CD14-positive monocyte (primary cell): Measurements from ENCODE around the gene CRX. TPM values are rescaled to one million over a fixed set of nuclear protein-coding genes. Genes with fewer than 3 reads are reported as not detected.
"Not testable (repeated sequence)": the region's sequence is repeated elsewhere in the genome, so short reads cannot be mapped to it uniquely, and the experiment has no call there.

Experiments
- DNase-seq, 3 donors: peaks; one replicate each; pipeline ENCODE4 v3.0.0-alpha.2; 2011 to 2022
- H2AFZ ChIP-seq: 2 replicates; pipeline ENCODE4 v1.6.0; 2012; ENCODE audit warnings: mild to moderate bottlenecking, low read depth, low read length, inconsistent platforms; ENCODE audit not compliant: insufficient read depth, poor library complexity, severe bottlenecking
- H3K27ac ChIP-seq, 2 donors: 1 replicate in 1 of 2; 2 replicates in 1 of 2; pipeline ENCODE4 v1.5.1; 2012 to 2013; ENCODE audit warnings: low read length in 2 of 2, control low read depth in 1 of 2, inconsistent platforms in 1 of 2, low read depth in 1 of 2, mild to moderate bottlenecking in 1 of 2
- H3K27me3 ChIP-seq, 2 donors: one replicate each; pipeline versions ENCODE4 v1.6.0 to v1.6.1; 2011 to 2013; ENCODE audit warnings: low read length in 2 of 2; ENCODE audit not compliant: control insufficient read depth in 2 of 2, insufficient read depth in 2 of 2
- H3K36me3 ChIP-seq, 2 donors: replicated peaks in 1 of 2; 1 replicate in 1 of 2; 2 replicates in 1 of 2; pipeline versions ENCODE4 v1.5.1 to v1.6.1; 2012 to 2013; ENCODE audit warnings: low read length in 2 of 2, control low read depth in 1 of 2, inconsistent platforms in 1 of 2, mild to moderate bottlenecking in 1 of 2; ENCODE audit not compliant: insufficient read depth in 2 of 2, control insufficient read depth in 1 of 2
- H3K4me1 ChIP-seq, 2 donors: 1 replicate in 1 of 2; 2 replicates in 1 of 2; pipeline versions ENCODE4 v1.5.1 to v1.6.1; 2012 to 2013; ENCODE audit warnings: low read length in 2 of 2, control low read depth in 1 of 2, inconsistent platforms in 1 of 2, mild to moderate bottlenecking in 1 of 2, moderate library complexity in 1 of 2; ENCODE audit not compliant: insufficient read depth in 2 of 2, control insufficient read depth in 1 of 2
- H3K4me2 ChIP-seq: replicated peaks from 2 replicates; pipeline ENCODE3; 2012; ENCODE audit warnings: low read length, moderate library complexity, mild to moderate bottlenecking; ENCODE audit not compliant: poor library complexity, severe bottlenecking; ENCODE audit errors: extremely low read depth
- H3K4me3 ChIP-seq, 3 experiments: fragments of 200-600 bp in 1 of 3; sonication (generic) in 1 of 3; replicated peaks in 1 of 3; 1 replicate in 2 of 3; 2 replicates in 1 of 3; pipeline ENCODE4 v1.5.1; 2011 to 2013; ENCODE audit warnings: low read length in 3 of 3, mild to moderate bottlenecking in 3 of 3, control low read depth in 2 of 3, low read depth in 2 of 3, inconsistent platforms in 1 of 3, moderate library complexity in 1 of 3
- H3K79me2 ChIP-seq: 2 replicates; pipeline ENCODE4 v1.6.0; 2012; ENCODE audit warnings: mild to moderate bottlenecking, control low read depth, inconsistent platforms, low read length, moderate library complexity; ENCODE audit not compliant: insufficient read depth
- H3K9ac ChIP-seq: 2 replicates; pipeline ENCODE4 v1.6.0; 2017; ENCODE audit warnings: low read length, mild to moderate bottlenecking; ENCODE audit not compliant: insufficient read depth, poor library complexity, severe bottlenecking
- H3K9me3 ChIP-seq, 2 donors: replicated peaks in 1 of 2; 1 replicate in 1 of 2; 2 replicates in 1 of 2; pipeline versions ENCODE4 v1.5.1 to v1.6.1; 2012 to 2013; ENCODE audit warnings: low read length in 2 of 2, control low read depth in 1 of 2; ENCODE audit not compliant: control insufficient read depth in 1 of 2, insufficient read depth in 1 of 2
- H4K20me1 ChIP-seq: 2 replicates; pipeline ENCODE4 v1.6.0; 2012; ENCODE audit warnings: mild to moderate bottlenecking, low read length, control low read depth, moderate library complexity; ENCODE audit not compliant: insufficient read depth
- H3K27ac Mint-ChIP-seq, 7 donors: one replicate each; pipeline ENCODE4 v1.8.0; 2020; ENCODE audit warnings: mild to moderate bottlenecking in 7 of 7, mixed read lengths in 7 of 7, moderate library complexity in 6 of 7, inconsistent platforms in 2 of 7
- H3K27me3 Mint-ChIP-seq, 3 donors: one replicate each; pipeline ENCODE4 v1.8.0; 2021 to 2022; ENCODE audit warnings: low read depth in 3 of 3, mild to moderate bottlenecking in 3 of 3, mixed read lengths in 3 of 3, moderate library complexity in 3 of 3, inconsistent platforms in 1 of 3
- H3K36me3 Mint-ChIP-seq, 2 donors: one replicate each; pipeline ENCODE4 v1.8.0; 2020; ENCODE audit warnings: mixed read lengths in 2 of 2, inconsistent platforms in 1 of 2, mild to moderate bottlenecking in 1 of 2
- H3K4me1 Mint-ChIP-seq: one replicate; pipeline ENCODE4 v1.8.0; 2020; ENCODE audit warnings: mild to moderate bottlenecking, mixed read lengths
- H3K4me3 Mint-ChIP-seq, 2 donors: one replicate each; pipeline ENCODE4 v1.8.0; 2020; ENCODE audit warnings: mild to moderate bottlenecking in 2 of 2, mixed read lengths in 2 of 2, moderate library complexity in 1 of 2
- H3K9me3 Mint-ChIP-seq, 7 donors: one replicate each; pipeline ENCODE4 v1.8.0; 2020 to 2022; ENCODE audit warnings: mixed read lengths in 7 of 7, mild to moderate bottlenecking in 6 of 7, moderate library complexity in 6 of 7, inconsistent platforms in 2 of 7
- WGBS: methylation state at CpG from one replicate; pipeline ENCODE4 v1.1.5; 2013; ENCODE audit warnings: missing lambda C conversion rate; ENCODE audit not compliant: insufficient coverage; 5-methylcytosine and 5-hydroxymethylcytosine counted together
- intact Hi-C, 2 donors: fragments of 100-400 bp; cut with micrococcal nuclease; formaldehyde crosslinking; loops; one replicate each; pipeline versions ENCODE4 v1.15.0 to v1.15.1; 2023
- polyA plus RNA-seq, 3 donors: library from polyadenylated mRNA; depleted of rRNA in 1 of 3; unstranded in 2 of 3; stranded (reverse) in 1 of 3; fragments of 300-500 nt in 2 of 3; fragments of >200 nt in 1 of 3; fragmentation: Illumina TruSeq in 2 of 3; gene quantifications; 1 replicate in 2 of 3; 2 replicates in 1 of 3; pipeline ENCODE4 v1.2.3, GENCODE V29; 2012 to 2021
- TF ChIP-seq, protein P1 (sequence below): fragments of 200-600 bp; IDR thresholded peaks from one replicate; pipeline ENCODE4 v1.8.0; 2022; ENCODE audit warnings: antibody characterized with exemption, mild to moderate bottlenecking

The CRX gene
- polyA plus RNA-seq, 3 donors: not detected

GRCh38 chr19:47813304-47813994 lies 8.3 kb upstream of the CRX start:
- intact Hi-C loops: no loop called here
- Mint-ChIP-seq H3K4me1 (no peaks in the 10 kb centered on the region), H3K36me3 (no peaks in the 10 kb centered on the region), H3K27ac (no peak overlapping the region), H3K4me3 (no peak overlapping the region), H3K9me3 (peaks cover 0 to 3% (median 0%) of the 10 kb centered on the region in 7 donors), H3K27me3 (peaks cover 0 to 6% (median 5%) of the 10 kb centered on the region in 3 donors)
- H2AFZ ChIP-seq: no peak overlapping the region
- H3K4me2 ChIP-seq: no peak overlapping the region
- TF ChIP-seq, protein P1, sequence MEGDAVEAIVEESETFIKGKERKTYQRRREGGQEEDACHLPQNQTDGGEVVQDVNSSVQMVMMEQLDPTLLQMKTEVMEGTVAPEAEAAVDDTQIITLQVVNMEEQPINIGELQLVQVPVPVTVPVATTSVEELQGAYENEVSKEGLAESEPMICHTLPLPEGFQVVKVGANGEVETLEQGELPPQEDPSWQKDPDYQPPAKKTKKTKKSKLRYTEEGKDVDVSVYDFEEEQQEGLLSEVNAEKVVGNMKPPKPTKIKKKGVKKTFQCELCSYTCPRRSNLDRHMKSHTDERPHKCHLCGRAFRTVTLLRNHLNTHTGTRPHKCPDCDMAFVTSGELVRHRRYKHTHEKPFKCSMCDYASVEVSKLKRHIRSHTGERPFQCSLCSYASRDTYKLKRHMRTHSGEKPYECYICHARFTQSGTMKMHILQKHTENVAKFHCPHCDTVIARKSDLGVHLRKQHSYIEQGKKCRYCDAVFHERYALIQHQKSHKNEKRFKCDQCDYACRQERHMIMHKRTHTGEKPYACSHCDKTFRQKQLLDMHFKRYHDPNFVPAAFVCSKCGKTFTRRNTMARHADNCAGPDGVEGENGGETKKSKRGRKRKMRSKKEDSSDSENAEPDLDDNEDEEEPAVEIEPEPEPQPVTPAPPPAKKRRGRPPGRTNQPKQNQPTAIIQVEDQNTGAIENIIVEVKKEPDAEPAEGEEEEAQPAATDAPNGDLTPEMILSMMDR: peak; percentile 66
- peak; percentile 28 to 54 (median 37) for DNase-seq
- H3K9me3 ChIP-seq: no peaks in the 10 kb centered on the region
- no peak overlapping the region for H3K4me3 ChIP-seq
- no peaks in the 10 kb centered on the region for H3K27me3 ChIP-seq
- no peaks in the 10 kb centered on the region for H3K4me1 ChIP-seq
- no peaks in the 10 kb centered on the region for H4K20me1 ChIP-seq
- no peaks in the 10 kb centered on the region for H3K36me3 ChIP-seq
- no peak overlapping the region for H3K9ac ChIP-seq
- H3K27ac ChIP-seq: no peak overlapping the region
- H3K79me2 ChIP-seq: no peaks in the 10 kb centered on the region
- 100% methylated on average over 4 of the region's 17 CpGs for WGBS

DNA sequence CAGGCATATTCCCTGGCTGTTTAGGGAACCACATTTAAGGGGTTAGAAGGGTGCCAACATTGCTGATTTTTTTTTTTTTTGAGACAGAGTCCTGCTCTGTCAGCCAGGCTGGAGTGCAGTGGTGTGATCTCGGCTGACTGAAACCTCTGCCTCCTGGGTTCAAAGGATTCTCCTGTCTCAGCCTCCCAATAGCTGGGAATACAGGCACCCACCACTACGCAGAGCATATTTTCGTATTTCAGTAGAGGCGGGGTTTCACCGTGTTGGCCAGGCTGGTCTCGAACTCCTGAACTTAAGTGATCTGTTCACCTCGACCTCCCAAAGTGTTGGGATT lies 7.8 kb upstream of the CRX start:
- TF ChIP-seq, protein P1: peak; percentile 26
- no peaks in the 10 kb centered on the region for H4K20me1 ChIP-seq
- no peaks in the 10 kb centered on the region for H3K36me3 ChIP-seq
- no peak overlapping the region for H3K4me3 ChIP-seq
- H3K9me3 ChIP-seq: no peaks in the 10 kb centered on the region
- no peak overlapping the region for H3K4me3 Mint-ChIP-seq
- no peak overlapping the region for H3K9ac ChIP-seq
- intact Hi-C loops: no loop called here
- H3K4me1 Mint-ChIP-seq: no peaks in the 10 kb centered on the region
- no peaks in the 10 kb centered on the region for H3K4me1 ChIP-seq
- H3K27me3 Mint-ChIP-seq: peaks cover 0 to 8% (median 7%) of the 10 kb centered on the region in 3 donors
- H3K36me3 Mint-ChIP-seq: no peaks in the 10 kb centered on the region
- H3K79me2 ChIP-seq: no peaks in the 10 kb centered on the region
- no peak overlapping the region for H2AFZ ChIP-seq
- no peak overlapping the region for H3K4me2 ChIP-seq
- peaks cover 0 to 3% (median 0%) of the 10 kb centered on the region in 7 donors for H3K9me3 Mint-ChIP-seq
- no peak overlapping the region for H3K27ac Mint-ChIP-seq
- H3K27me3 ChIP-seq: no peaks in the 10 kb centered on the region
- DNase-seq: no peak
- WGBS: 60% methylated on average over 6 of the region's 7 CpGs
- no peak overlapping the region for H3K27ac ChIP-seq

DNA sequence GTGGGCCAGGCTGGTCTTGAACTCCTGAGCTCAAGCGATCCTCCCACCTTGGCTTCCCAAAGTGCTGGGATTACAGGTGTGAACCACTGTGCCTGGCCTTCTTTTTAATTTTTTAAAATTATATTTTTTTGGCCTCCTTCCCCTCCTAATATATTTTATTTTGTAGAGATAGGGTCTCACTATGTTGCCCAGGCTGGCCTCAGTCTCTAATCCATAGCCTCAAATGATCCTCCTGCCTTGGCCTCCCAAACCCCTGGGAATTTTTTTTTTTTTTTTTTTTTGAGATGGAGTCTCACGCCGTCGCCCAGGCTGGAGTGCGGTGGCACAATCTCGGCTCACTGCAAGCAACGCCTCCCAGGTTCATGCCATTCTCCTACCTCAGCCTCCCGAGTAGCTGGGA lies 5.5 kb upstream of the CRX start:
- H3K4me1 Mint-ChIP-seq, H3K4me3 Mint-ChIP-seq, H4K20me1 ChIP-seq, H3K27ac Mint-ChIP-seq, H3K4me2 ChIP-seq, H3K9me3 ChIP-seq, H3K27ac ChIP-seq, H3K36me3 ChIP-seq, H2AFZ ChIP-seq, H3K9ac ChIP-seq, DNase-seq, H3K4me1 ChIP-seq, H3K4me3 ChIP-seq, H3K9me3 Mint-ChIP-seq, intact Hi-C loops, H3K36me3 Mint-ChIP-seq, H3K79me2 ChIP-seq: not testable (repeated sequence)
- WGBS: no CpG with 5 or more reads among the region's 8 CpGs
- H3K27me3 Mint-ChIP-seq: peaks cover 21 to 29% (median 24%) of the 10 kb centered on the region in 3 donors
- H3K27me3 ChIP-seq: peaks cover 0 to 15% of the 10 kb centered on the region in 2 donors
